A549 (cell line): ENCODE results near the gene UBE2D1.

ENCODE experiments used
- EP300 ChIP-seq, 2 experiments: fragments of >200 bp; sonication (Bioruptor Twin); formaldehyde crosslinking; IDR thresholded peaks; 2 replicates in 1 of 2; 3 replicates in 1 of 2; pipeline ENCODE4 v1.6.1; 2016 to 2017
- HDAC2 ChIP-seq: fragments of 200-600 bp; sonication (generic); IDR thresholded peaks from 2 replicates; pipeline ENCODE4 v1.6.1; 2016
- POLR2A ChIP-seq: IDR thresholded peaks from 2 replicates; pipeline ENCODE4 v1.6.1; 2012; ENCODE audit warnings: mild to moderate bottlenecking, low read length
- SMC3 ChIP-seq: fragments of >200 bp; sonication (Bioruptor Twin); formaldehyde crosslinking; IDR thresholded peaks from 3 replicates; pipeline ENCODE4 v1.6.1; 2018; ENCODE audit warnings: inconsistent platforms
- TF ChIP-seq, protein P1 (sequence below): IDR thresholded peaks from 2 replicates; pipeline ENCODE4 v1.6.1; 2012
- TF ChIP-seq, protein P2 (sequence below): fragments of 450-650 bp; IDR thresholded peaks from 2 replicates; pipeline ENCODE4 v1.6.1; 2014; ENCODE audit warnings: antibody characterized with exemption

- TF ChIP-seq POLR2A (no peak), EP300 (IDR thresholded peaks at IDR 0.05) (no peak), HDAC2 (no peak), SMC3 (no peak)
- TF ChIP-seq, protein P1, sequence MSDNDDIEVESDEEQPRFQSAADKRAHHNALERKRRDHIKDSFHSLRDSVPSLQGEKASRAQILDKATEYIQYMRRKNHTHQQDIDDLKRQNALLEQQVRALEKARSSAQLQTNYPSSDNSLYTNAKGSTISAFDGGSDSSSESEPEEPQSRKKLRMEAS, result no peak
- TF ChIP-seq, protein P2, sequence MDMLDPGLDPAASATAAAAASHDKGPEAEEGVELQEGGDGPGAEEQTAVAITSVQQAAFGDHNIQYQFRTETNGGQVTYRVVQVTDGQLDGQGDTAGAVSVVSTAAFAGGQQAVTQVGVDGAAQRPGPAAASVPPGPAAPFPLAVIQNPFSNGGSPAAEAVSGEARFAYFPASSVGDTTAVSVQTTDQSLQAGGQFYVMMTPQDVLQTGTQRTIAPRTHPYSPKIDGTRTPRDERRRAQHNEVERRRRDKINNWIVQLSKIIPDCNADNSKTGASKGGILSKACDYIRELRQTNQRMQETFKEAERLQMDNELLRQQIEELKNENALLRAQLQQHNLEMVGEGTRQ, result no peak
These were observed 50.9 kb downstream of the UBE2D1 start for GRCh38 chr10:58385784-58386112.
